HG02981 (cell line): ENCODE data around the gene COPS4.
A peak's percentile ranks its signal among the peaks of the same experiment; 100 is the strongest.
"Not testable (repeated sequence)": the region's sequence is repeated elsewhere in the genome, so short reads cannot be mapped to it uniquely, and the experiment has no call there.

Experiments
- ATAC-seq: cut with Tn5 transposase; IDR thresholded peaks from one replicate; pipeline ENCODE4 v1.9.1; 2021; ENCODE audit warnings: mild to moderate bottlenecking, moderate library complexity; ENCODE audit not compliant: unreplicated experiment

Gene COPS4

DNA sequence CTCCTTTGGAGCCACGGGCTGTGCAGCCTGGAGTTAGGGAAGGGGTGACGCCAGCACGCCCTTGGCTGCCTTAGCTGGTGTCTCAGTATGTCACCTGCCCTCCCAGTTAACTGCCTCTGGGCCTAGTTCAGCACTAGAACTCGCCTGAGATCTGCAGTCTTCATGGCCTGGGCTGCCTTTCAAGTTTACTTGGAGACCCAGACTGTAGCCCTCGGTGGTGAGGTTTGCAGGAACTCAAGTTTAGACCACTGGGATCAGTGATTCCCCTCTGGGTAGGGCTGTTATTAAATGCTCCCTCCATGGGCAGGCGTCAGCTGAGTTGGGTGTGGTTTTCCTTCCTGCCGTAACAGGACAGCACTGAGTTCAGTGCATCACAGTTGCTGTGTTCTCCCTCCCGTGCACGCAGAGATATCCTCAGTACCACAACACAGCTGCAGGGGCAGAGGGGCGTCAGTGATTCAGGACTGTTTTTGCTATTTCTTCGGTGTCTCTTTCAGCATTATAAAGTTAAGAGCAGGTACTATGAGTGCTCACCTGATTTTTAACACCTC is 49.0 kb downstream of the COPS4 start:
- peak; percentile 41 for ATAC-seq

DNA sequence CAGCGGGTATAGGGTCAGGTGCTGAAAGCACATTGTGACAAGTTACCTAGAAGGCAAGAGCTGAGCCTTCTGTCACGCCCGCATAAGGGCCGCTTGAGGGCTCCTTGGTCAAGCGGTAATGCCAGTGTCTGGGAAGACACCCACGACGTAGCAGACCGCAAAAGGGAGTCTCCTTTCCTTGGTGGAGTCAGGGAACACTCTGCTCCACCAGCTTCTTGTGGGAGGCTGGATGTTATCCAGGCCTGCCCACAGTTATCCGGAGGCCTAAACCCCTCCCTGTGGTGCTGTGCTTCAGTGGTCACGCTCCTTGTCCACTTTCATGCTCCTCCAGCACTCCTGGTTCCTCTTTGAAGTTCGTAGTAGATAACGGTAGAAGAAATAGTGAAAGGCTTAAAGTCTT is 50.0 kb downstream of the COPS4 start:
- ATAC-seq: not testable (repeated sequence)

DNA sequence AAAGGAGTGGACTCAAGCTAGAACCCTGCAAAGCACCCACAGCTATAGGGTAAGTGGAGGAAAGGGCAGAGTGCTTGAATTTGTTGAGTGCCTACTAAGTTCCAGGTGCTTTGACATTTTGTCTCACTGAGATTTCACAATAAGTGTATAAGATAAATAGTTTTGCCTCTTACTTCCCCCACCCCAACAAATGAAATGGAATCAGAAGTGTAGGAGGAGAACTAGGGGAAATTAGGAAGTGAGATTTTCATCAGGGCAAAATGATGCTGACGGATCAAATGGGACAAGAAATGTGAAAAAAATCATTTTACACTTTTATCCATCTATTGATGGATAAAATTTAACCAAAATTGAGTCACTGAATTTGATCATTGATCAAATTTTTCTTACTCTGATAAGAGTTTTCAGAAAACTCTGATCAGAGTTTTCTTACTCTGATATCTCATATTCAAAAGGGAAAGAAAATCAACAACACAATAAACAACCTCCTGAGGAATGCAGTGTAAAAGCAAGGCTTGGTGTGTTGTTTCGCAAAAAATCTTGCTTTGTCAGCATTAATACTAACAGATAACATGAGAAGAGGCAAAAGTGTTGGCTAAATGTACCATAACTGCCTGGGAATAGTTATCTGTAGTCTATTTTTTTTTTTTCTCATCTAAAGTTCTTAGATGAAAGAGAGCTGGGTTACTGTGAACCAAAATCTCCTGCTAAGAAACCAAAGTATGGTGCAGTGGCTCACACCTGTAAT is 54.6 kb downstream of the COPS4 start:
- no peak for ATAC-seq

DNA sequence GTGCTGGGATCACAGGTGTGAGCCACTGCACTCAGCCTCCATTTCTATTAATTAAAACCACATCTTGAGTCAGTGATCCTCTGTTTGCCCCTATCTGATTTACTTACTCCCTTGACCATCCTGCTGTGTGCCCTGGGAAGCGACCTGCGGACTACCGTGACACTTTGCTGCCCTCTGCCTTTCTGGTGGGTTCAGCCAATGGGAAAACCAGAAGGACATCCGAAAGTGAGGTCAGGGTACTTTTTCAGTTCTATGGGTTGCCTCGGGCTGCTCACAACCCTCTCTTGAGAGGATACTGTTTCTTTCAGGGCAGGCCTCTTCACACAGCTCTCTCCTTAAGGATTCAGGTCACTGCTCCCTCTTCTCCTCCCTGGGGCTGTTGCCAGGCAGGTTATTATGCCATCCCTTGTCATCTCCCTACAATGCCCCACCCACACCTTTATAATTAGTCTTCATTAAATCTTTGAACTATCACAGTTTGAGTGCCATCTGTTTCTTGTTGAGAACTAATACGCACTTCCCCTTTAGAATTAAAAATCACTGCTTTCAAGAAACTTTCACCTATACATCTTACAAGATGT is 58.2 kb downstream of the COPS4 start:
- ATAC-seq: no peak

DNA sequence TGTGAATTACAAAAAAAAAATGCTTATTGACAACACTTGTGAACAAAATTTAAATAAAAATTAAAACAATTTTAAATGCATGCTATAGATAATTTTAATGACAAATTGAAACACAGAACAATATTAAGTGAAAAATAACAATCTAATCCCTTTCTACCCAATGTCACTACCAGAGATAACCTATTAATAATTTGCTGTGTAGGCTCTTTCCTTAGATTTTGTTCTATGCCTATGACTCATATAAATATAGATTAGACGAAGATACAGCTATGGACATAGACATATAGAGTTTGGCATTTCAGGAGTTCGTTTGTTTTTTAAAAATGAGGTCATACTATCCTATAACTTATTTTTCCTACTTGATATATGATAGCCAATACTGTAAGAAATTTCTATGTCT is 61.4 kb downstream of the COPS4 start:
- ATAC-seq: no peak

DNA sequence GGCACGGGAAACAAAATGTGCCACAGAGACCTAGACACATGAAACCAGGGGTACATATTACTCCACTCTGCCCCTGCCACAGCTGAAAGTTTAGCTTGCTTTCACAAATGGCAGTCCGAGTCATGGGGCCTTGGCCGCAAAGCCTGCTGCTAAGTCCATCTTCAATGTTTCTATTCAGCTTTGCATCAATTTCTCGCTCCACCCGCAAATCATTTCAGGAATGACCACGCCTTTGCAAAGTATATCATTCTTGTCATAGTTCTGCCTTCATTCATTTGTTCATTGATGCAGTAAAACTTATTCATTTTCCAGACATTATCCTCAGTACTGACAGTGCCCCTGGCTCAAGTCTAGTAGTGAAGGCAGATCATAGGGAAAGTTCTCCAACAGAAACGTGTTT is 70.0 kb downstream of the COPS4 start:
- ATAC-seq: no peak

DNA sequence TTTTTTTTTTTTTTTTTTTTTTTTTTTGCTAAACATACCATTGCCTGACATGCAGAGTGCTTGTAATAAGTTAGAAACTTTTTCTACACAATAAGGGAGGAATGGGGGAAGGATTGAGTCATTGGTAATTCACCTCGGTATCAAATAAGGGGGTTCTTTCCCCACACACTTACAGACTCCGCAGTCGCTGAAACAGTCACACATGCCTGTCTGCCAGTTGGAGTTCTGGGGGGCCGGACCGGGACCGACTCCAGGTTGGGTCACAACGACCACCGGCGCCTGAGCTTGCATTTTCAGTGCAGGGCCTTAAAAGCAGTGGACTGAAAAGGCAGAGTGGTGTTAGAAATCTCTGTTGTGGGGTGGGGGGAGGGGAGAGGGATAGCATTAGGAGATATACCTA is 72.6 kb downstream of the COPS4 start:
- no peak for ATAC-seq

DNA sequence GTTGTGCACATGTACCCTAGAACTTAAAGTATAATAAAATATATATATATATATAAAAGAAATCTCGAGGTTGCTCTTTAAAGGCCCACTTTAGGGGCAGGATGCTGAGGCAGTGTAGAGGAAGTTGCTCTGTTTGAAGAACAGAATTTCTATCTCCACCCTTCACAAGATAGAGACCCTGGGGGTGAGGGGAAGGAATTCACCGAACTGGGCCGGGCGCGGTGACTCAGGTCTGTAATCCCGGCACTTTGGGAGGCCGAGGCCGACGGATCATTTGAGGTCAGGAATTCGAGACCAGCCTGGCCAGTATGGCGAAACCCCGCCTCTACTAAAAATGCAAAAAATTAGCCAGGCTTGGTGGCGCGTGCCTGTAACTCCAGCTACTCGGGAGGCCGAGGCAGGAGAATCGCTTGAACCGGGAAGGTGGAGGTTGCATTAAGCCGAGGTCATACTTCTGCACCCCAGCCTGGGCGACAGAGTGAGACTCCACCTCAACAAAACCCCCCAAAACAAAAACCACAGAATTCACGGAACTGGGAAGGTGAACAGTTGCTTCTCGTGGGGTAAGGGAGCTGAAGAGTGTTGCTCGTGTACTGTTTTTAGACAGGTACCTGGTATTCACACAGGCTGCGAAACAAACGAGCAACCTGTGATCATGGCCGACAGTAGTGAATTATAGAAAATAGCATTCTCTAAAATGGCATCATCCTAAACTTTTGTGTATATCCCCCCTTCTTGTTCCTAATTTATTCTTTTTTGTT is 73.3 kb downstream of the COPS4 start:
- ATAC-seq: no peak

DNA sequence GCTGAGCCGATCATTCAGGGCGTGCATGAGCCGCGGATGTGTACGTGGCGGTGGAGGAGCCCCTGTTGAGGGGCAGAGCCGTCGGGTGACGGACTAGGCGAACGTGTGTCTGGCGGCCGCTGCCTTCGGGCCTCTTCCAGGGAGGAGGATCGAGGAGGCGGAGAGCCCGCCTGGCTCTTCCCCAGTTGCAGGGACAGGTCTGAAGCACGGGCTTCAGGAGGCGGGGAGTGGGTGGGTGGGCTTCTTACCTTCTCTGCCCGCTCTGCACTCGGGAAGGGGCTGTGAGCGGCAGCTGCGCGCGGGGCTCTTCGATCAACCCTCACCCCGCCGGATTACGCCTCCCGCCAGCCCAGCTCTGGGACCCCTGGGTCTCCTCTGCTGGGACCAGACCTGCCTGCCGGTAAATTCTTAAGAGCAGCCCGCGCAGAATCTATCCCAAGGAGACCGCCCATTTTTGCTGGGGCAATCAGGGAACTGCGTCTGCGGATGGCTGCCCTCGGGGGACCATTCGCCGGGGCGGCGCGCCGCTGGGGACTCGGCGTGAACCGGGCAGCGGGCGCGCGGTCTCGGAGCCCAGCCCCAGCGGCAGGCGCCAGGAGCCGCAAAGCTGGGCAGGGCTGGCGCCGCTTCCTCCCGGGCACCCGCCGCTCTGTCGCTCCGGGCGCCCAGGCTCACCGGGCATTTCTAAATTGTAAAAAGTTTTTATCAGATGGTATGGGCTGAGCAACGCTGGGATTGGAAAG is 74.7 kb downstream of the COPS4 start:
- ATAC-seq: peak; percentile 23

DNA sequence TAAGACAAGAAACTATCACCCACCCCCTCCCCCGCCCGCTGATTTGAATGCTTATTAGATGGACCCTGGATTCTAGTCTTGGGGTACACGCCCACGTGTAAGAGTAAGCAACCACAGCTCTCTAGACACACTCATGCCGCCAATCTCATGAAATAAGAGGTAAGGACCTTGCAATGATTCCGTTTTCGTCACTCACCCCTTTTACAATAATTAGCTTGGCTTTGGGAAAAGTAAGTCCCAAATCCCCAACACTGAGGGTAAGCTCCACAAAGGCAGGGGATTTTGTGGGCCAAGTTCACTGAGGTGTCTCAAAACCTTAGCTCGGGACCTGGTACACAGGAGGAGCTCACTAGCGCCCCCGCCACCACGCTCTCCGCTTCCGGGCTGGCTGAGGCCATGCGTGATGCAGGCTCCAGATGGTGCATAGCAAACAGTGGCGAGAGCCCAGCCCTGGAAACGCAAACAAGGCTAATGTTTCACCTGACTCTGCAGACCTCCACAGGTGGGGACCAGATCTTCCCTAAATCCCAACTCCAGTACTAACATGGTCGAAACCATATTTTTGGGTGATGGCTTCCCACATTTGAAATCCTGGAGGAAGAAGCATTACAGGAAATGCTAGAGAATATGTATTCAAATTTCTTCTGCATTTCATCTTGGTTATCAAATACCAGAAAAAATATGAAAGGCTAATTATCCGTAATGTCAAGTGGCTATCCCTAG is 75.4 kb downstream of the COPS4 start:
- ATAC-seq: peak; percentile 58

DNA sequence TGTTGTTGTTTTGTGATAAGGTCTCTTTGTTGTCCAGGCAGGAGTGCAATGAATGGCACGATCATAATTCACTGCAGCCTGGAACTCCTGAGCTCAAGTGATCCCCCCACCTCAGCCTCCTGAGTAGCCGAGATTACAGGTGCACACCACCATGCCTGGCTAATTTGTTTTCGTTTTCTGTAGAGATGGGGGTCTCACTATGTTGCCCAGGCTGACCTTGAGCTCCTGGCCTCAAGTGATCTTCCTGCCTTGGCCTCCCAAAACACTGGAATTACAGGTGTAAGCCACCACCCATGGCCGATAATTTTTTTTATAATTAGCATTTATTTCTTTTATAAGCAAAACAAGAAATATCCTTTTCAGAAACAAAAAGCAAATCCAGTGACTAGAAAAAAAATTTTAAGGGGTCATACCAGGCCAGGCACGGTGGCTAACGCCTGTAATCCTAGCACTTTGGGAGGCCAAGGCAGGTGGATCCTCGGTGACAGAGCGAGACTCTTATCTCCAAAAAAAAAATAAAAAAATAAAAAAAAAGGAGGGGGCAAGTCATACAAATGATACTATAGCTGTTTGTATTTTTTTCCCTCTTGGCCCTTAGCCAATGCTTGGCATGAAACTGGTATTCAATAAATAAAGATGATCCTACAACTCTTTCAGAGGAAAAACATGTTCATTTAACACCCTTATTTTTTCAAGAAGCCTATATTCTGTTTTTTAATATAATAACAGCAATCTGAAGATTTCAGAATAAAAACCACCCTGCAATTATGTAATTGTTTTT is 76.2 kb downstream of the COPS4 start:
- no peak for ATAC-seq

DNA sequence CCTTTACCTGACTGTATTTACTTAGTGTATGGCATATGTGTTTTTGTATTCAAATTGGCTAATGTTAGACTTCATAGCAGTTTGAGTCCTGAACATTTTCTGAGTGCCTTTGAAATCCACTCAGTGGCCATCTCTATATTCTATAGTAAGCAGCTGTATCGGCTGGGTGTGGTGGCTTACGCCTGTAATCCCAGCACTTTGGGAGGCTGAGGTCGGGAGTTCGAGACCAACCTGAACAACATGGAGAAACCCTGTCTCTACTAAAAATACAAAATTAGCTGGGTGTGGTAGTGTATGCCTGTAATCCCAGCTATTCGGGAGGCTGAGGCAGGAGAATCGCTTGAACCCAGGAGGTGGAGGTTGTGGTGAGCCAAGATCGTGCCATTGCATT is 76.8 kb downstream of the COPS4 start:
- not testable (repeated sequence) for ATAC-seq

DNA sequence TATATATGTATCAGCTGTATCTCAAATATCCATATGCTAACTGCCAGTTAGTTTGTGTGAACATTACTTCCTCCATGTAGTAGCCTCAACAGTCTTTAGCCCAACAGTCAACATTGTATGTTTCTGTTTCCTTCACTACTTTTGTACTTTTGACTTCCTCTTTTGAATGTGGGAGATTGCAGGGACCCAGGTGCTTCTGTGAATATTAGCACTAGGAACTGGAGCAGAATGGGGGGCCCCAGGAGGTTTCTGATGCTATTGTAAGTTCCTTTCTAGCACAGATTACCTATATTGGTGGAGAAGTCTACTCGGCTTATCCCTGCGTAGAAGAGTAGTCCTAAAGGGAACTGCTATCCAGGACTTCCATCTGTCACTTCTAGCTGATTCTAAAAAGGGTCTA is 77.2 kb downstream of the COPS4 start:
- ATAC-seq: peak; percentile 32

DNA sequence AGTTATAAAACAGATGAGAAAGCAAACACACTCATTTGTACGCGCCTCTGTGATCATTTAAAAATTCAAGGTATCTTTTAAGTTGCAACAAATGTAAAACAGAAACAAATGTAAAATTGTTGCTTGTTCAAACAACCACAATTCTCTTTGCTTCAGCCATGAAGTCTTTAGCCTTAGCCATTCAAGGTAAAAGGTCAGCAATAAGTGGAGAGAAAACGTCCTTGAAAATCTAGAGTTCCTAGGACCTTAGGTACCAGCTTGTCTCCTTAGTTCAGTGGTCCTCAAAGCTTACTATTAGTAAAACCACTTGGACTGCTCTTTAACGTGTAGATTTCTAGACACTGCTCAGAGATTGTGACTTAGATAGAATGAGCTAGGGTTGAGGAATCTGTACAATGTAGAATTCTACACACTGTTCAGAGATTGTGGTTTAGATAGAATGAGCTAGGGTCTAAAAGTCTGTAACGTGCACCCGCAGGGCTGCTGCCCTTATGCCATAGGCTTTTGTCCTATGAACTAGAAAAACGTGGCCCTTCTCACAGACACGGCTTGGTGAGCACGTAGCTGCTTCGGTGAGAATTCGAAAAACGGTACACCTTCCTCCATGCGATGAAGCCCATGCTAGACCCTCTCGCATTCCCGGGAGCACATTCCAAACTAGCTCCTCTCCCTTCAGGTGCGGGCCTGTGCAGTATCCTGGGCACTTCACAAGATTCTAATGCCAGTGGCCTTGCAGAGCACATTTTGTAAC is 77.9 kb downstream of the COPS4 start:
- no peak for ATAC-seq

DNA sequence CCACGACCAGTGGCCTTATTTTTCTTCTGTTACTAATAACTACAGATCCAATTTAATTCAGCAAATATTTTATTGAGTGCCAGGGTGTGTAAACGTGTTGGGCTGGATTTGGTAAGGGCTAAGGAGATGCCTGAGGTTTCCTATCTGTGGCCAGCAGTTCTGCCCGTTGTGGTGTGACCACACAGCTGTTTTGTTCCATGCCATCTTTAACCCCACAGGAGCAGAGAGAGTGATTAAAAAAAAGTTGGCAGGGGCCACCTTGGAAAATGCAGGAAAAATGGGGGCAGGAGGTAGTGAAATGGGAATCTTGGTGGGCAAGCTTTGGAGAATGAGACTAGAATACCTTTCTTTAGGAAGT is 78.4 kb downstream of the COPS4 start:
- no peak for ATAC-seq

DNA sequence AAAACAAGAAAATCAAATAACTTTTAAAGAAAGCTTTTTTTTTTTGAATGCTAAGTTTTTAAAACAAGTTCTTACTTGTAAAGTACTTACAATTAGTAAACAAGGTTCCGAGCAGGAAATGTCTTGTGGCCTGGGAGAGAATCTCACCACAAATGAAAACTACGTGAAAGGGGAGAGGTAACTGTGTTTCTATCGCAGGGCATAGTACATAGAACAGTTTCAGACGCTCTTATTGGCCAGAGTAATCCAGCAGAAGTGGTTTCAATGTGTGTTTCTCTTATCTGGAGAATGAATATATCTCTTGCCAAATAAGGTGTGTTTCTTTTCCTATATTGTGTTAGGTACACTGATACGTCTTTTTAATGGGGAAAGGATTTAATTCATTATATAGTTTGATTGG is 79.6 kb downstream of the COPS4 start, which contains the start of gene PLAC8:
Gene PLAC8 (minus strand): TSS at position 154 of the 400 bp plus-strand sequence. CDS start 6,808 bp downstream, outside the sequence.
- ATAC-seq: peak; percentile 36

DNA sequence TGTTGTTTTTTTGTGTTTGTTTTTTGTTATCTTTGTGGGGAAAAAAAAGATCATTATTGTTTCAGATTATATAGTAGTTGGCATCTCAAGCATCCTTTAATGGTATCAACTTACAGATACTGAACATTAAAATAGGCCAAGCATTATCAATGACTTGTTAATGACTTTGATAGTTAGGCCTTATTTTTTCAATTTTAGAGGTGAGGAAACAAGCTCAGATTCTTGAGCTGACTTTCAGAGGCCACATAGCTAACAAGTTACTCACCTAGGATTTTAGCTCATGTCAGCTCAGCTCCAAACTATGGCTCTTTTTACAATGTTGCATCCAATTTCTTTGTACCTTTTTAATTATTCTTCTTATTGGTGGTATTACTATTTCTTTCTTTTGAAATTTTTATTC is 80.0 kb downstream of the COPS4 start:
- no peak for ATAC-seq

DNA sequence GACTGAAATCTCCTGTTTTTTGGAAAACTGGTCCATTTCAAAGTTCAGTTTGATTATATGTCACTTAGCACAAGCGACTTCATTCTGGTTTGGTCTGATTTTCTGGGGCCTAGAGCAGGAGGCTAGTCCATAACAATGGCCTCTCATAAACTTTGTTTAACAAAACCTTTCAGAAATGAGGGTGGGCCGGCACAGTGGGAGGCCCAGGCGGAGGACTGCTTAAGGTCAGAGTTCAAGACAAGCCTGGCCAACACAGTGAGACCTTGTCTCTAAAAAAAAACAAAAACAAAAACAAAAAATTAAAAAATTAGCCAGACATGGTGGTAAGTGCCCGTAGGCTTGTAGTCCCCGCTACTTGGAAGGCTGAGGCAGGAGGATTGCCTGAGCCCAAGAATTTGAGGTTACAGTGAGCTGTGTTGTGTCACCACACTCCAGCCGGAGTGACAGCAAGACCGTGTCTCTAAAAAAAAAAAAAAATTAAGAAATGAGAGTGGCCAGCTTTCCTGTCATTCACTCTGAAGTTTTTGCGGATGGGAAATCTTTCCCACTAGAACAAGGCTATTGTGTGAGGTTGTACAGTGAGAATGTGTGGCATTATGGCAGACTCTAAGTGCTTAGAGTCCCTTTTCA is 80.8 kb downstream of the COPS4 start:
- no peak for ATAC-seq
